Fibroblast of mammary gland (primary cell): ENCODE measurements around the gene PDE8A.

Experiments
- DNase-seq: peaks from one replicate; pipeline ENCODE4 v3.0.0-alpha.2; 2010; ENCODE audit warnings: low read depth
- H3K4me3 ChIP-seq: 2 replicates; pipeline ENCODE4 v1.5.1; 2011; ENCODE audit warnings: low read depth, mild to moderate bottlenecking, low read length, moderate library complexity; ENCODE audit not compliant: control insufficient read depth
- TF ChIP-seq, protein P1 (sequence below): conservative IDR thresholded peaks from 2 replicates; pipeline ENCODE4 v1.5.1; 2011; ENCODE audit warnings: low read depth, low read length, inconsistent platforms; ENCODE audit not compliant: control insufficient read depth, insufficient read depth

The PDE8A gene

GRCh38 chr15:85049805-85050204 is 68.1 kb downstream of the PDE8A start:
- TF ChIP-seq, protein P1, sequence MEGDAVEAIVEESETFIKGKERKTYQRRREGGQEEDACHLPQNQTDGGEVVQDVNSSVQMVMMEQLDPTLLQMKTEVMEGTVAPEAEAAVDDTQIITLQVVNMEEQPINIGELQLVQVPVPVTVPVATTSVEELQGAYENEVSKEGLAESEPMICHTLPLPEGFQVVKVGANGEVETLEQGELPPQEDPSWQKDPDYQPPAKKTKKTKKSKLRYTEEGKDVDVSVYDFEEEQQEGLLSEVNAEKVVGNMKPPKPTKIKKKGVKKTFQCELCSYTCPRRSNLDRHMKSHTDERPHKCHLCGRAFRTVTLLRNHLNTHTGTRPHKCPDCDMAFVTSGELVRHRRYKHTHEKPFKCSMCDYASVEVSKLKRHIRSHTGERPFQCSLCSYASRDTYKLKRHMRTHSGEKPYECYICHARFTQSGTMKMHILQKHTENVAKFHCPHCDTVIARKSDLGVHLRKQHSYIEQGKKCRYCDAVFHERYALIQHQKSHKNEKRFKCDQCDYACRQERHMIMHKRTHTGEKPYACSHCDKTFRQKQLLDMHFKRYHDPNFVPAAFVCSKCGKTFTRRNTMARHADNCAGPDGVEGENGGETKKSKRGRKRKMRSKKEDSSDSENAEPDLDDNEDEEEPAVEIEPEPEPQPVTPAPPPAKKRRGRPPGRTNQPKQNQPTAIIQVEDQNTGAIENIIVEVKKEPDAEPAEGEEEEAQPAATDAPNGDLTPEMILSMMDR: no peak
- no peak overlapping the region for H3K4me3 ChIP-seq

DNA sequence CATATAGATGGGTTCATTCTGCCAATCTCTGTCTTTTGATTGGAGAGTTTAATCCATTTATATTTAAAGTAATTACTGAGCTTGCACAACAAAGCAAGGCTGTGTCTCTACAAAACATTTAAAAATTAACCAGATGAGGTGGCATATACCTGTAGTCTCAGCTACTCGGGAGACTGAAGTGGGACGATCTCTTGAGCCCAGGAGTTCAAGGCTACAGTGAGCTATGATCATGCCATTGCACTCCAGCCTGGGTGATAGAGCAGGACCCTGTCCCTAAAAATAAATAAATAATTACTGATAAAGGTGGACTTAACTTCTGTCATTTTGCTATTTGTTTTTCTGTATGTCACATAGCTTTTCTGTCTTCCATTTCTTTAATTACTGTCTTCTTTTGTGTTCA is 78.1 kb downstream of the PDE8A start:
- no peak overlapping the region for H3K4me3 ChIP-seq
- TF ChIP-seq, protein P1: no peak
- DNase-seq: no peak

More at GRCh38 chr15:85049805-85050204, 68.1 kb downstream of the PDE8A start:
- DNase-seq: no peak

- TF ChIP-seq, protein P1: no peak
- H3K4me3 ChIP-seq: no peak overlapping the region
- no peak for DNase-seq
These were observed 80.9 kb downstream of the PDE8A start for GRCh38 chr15:85062560-85062959.

DNA sequence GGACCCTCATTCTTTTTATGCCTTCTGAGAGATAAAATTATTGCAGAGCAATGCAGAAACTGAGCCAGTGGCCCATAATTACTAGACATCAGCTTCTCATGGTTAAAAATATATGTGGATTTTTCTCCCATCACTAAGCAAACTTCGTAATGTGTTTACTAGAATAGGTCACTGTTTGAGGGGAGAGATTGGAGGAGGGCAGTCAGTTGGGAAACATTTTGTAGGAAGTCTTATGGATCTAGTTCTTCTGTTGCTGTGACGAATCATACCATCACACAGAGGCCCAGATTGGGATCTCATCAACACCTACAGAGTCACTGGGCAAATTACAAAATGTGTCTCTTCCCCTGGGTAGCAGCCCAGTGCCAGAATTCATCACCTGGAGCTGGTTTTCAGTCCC is 81.4 kb downstream of the PDE8A start:
- TF ChIP-seq, protein P1: no peak

GRCh38 chr15:85063522-85064079 is 81.9 kb downstream of the PDE8A start:
- TF ChIP-seq, protein P1: no peak
- DNase-seq: no peak
- H3K4me3 ChIP-seq: no peak overlapping the region

More for the DNA sequence above, 81.4 kb downstream of the PDE8A start:
- no peak for DNase-seq
- no peak overlapping the region for H3K4me3 ChIP-seq

GRCh38 chr15:85064710-85065109 is 83.1 kb downstream of the PDE8A start:
- no peak overlapping the region for H3K4me3 ChIP-seq
- no peak for DNase-seq
- TF ChIP-seq, protein P1: no peak

DNA sequence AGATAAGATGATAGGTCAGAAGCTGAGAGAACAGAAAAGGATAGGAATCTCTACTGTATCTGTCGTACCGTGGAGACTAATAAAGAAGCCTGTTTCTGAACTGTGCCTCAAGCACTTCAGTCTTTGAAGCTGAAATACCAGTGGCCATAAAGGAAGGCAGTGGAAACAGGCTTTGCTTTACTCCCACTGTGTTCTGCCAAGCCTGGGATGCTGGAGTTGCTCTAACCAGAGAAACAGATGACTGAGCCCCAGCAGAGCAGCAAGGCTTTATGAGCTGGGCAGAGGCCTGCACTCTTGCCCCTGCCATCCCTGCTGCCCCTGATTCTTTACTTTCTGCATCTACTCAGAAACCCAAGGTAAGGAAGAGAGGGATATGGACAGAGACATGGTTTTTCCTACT is 89.4 kb downstream of the PDE8A start:
- no peak for DNase-seq
- no peak overlapping the region for H3K4me3 ChIP-seq
- TF ChIP-seq, protein P1: no peak
